LNCAP (cell line): Measurements from ENCODE around the gene MAST1.
A peak's percentile ranks its signal among the peaks of the same experiment; 100 is the strongest.

ENCODE experiments used
- CTCF ChIP-seq: fragments of 450-650 bp; IDR thresholded peaks from 2 replicates; pipeline ENCODE4 v1.5.1; 2017; ENCODE audit warnings: mild to moderate bottlenecking

MAST1 gene

DNA sequence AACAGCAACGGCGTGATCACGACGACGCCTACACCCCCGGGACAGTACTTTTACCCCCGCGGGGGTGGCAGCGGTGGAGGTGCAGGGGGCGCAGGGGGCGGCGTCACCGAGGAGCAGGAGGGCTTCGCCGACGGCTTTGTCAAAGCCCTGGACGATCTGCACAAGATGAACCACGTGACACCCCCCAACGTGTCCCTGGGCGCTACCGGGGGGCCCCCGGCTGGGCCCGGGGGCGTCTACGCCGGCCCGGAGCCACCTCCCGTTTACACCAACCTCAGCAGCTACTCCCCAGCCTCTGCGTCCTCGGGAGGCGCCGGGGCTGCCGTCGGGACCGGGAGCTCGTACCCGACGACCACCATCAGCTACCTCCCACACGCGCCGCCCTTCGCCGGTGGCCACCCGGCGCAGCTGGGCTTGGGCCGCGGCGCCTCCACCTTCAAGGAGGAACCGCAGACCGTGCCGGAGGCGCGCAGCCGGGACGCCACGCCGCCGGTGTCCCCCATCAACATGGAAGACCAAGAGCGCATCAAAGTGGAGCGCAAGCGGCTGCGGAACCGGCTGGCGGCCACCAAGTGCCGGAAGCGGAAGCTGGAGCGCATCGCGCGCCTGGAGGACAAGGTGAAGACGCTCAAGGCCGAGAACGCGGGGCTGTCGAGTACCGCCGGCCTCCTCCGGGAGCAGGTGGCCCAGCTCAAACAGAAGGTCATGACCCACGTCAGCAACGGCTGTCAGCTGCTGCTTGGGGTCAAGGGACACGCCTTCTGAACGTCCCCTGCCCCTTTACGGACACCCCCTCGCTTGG, 46.1 kb upstream of the MAST1 start:
- TF ChIP-seq CTCF: no peak

DNA sequence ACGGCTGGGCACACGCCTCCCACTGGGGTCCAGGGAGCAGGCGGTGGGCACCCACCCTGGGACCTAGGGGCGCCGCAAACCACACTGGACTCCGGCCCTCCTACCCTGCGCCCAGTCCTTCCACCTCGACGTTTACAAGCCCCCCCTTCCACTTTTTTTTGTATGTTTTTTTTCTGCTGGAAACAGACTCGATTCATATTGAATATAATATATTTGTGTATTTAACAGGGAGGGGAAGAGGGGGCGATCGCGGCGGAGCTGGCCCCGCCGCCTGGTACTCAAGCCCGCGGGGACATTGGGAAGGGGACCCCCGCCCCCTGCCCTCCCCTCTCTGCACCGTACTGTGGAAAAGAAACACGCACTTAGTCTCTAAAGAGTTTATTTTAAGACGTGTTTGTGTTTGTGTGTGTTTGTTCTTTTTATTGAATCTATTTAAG, 45.4 kb upstream of the MAST1 start:
- TF ChIP-seq CTCF: no peak

DNA sequence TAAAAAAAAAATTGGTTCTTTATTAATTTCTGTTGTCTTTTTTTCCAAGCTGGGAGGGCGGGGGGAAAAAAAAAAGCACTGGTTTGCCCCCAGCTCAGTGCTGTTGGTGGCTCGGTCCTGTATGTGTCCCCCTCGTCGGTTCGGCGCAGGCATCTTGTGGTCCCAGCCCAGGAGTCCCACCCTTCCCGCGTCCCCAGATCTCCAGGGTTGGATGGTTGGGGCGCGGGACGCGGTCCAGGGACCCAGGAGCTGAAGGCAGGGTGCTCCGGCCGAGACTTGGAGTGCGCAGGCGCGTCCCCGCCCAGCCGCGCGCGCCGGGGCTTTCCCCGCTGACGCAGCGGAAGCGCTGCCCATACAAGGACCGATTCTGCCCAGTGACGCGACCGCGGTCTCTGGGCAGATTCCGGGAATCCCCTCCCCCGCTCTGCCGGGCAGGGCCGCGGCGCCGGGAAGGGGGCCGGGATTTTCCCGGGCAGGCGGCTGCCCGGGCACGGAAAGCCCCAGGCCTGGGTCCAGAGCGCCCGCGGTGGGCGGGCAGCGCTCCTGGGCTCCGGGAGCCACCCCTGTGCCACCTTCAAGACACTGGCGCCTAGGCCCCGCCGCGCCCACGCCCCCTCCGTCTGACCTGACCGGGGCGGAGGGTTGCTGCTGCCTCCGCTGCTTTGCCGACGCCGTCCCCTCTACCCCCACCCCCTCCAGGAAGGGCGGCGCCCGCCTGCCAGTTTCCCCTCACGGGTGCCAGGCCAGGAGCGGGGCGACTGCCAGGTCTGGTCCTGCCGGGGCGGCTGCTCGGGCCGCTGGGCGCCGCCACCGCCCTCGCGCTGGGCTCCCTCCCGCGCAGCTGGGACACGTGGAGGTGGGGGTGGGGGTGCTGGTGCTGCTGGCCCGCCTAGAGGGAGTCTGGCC, 44.8 kb upstream of the MAST1 start:
- TF ChIP-seq CTCF: no peak

- no peak for TF ChIP-seq CTCF
Measured at GRCh38 chr19:12794196-12794941, 43.9 kb upstream of the MAST1 start.

- no peak for TF ChIP-seq CTCF
Measured at GRCh38 chr19:12794971-12795381, 43.3 kb upstream of the MAST1 start.

GRCh38 chr19:12796146-12797071, 41.9 kb upstream of the MAST1 start:
- TF ChIP-seq CTCF: peak; percentile 93
